C4-2B (cell line): ENCODE measurements around the gene RASEF.

ENCODE experiments used
- H3K27ac ChIP-seq: fragments of 450-650 bp; 2 replicates; pipeline ENCODE4 v1.5.1; 2017
- CTCF ChIP-seq: fragments of 450-650 bp; conservative IDR thresholded peaks from 2 replicates; pipeline ENCODE4 v1.5.1; 2017; ENCODE audit warnings: mild to moderate bottlenecking
- ZFX ChIP-seq: fragments of 450-650 bp; IDR thresholded peaks from 2 replicates; pipeline ENCODE4 v1.6.1; 2017

Gene RASEF

GRCh38 chr9:82988488-82988887, 74.5 kb downstream of the RASEF start:
- peak overlapping the region; percentile 36; the same call in 1 of the 2 replicates for H3K27ac ChIP-seq
- TF ChIP-seq CTCF (no peak), ZFX (no peak)

- TF ChIP-seq CTCF (no peak), ZFX (no peak)
- no peak overlapping the region for H3K27ac ChIP-seq
Measured at GRCh38 chr9:82987370-82988189, 75.4 kb downstream of the RASEF start.

- TF ChIP-seq ZFX (no peak), CTCF (no peak)
Measured at GRCh38 chr9:82981552-82981951, 81.4 kb downstream of the RASEF start.

GRCh38 chr9:82975176-82975575, 87.8 kb downstream of the RASEF start:
- H3K27ac ChIP-seq: no peak overlapping the region
- TF ChIP-seq ZFX (no peak), CTCF (no peak)

More at GRCh38 chr9:82981552-82981951, 81.4 kb downstream of the RASEF start:
- H3K27ac ChIP-seq: no peak overlapping the region

- H3K27ac ChIP-seq: no peak overlapping the region
- no peak for TF ChIP-seq CTCF
- no peak for TF ChIP-seq ZFX
Measured at GRCh38 chr9:82972446-82972845, 90.5 kb downstream of the RASEF start.

- no peak overlapping the region for H3K27ac ChIP-seq
- TF ChIP-seq ZFX: no peak
- TF ChIP-seq CTCF: no peak
Measured at GRCh38 chr9:82970359-82970758, 92.6 kb downstream of the RASEF start.

- H3K27ac ChIP-seq: no peak overlapping the region
- no peak for TF ChIP-seq CTCF
- TF ChIP-seq ZFX: no peak
Measured at GRCh38 chr9:82969291-82969690, 93.7 kb downstream of the RASEF start.
